Psoas muscle (tissue), 8 donors: ENCODE results near the gene FAM107B. TPM values are rescaled to one million over a fixed set of nuclear protein-coding genes. Genes with fewer than 3 reads are reported as not detected.

ENCODE experiments used
- ATAC-seq, 4 donors: fragments of 200-7000 bp; cut with Tn5 transposase; one replicate each; pipeline ENCODE4 v1.9.1; 2020; ENCODE audit warnings: moderate library complexity in 3 of 4, mild to moderate bottlenecking in 2 of 4
- DNase-seq, 2 donors: peaks; one replicate each; pipeline ENCODE4 v3.0.0-alpha.2; 2020
- H3K27ac ChIP-seq: fragments of 200-600 bp; one replicate; pipeline ENCODE4 v1.8.0; 2022
- H3K27me3 ChIP-seq, 3 donors: fragments of 200-600 bp in 1 of 3; one replicate each; pipeline versions ENCODE4 v1.6.1 to v1.8.0; 2013 to 2022; ENCODE audit warnings: low read length in 2 of 3, mild to moderate bottlenecking in 2 of 3, moderate library complexity in 1 of 3; ENCODE audit not compliant: insufficient read depth in 3 of 3
- H3K36me3 ChIP-seq, 2 donors: fragments of 200-600 bp in 1 of 2; one replicate each; pipeline versions ENCODE4 v1.6.1 to v1.8.0; 2013 to 2022; ENCODE audit warnings: low read depth in 1 of 2, mild to moderate bottlenecking in 1 of 2, moderate library complexity in 1 of 2; ENCODE audit not compliant: insufficient read depth in 1 of 2
- H3K4me1 ChIP-seq: fragments of 200-600 bp; one replicate; pipeline ENCODE4 v1.8.0; 2022
- H3K4me3 ChIP-seq: fragments of 200-600 bp; one replicate; pipeline ENCODE4 v1.8.0; 2022; ENCODE audit warnings: mild to moderate bottlenecking
- H3K9me3 ChIP-seq: fragments of 200-600 bp; one replicate; pipeline ENCODE4 v1.8.0; 2022
- CTCF ChIP-seq: fragments of 200-600 bp; IDR thresholded peaks from one replicate; pipeline ENCODE4 v1.8.0; 2022; ENCODE audit warnings: antibody characterized with exemption
- WGBS, 3 donors: extraction: QIAGEN DNeasy Blood & Tissue Kit; methylation state at CpG; one replicate each; pipeline versions ENCODE4 v1.1.6 to v1.1.7; 2013; 5-methylcytosine and 5-hydroxymethylcytosine counted together
- intact Hi-C, 2 donors: fragments of 100-400 bp; cut with DNase I; formaldehyde crosslinking; loops; one replicate each; pipeline versions ENCODE4 v1.11.0 to v1.14.2; 2022
- polyA plus RNA-seq, 3 donors: library from polyadenylated mRNA; stranded (reverse); fragments of 200-250 nt; gene quantifications; one replicate each; pipeline ENCODE4 v1.2.3, GENCODE V29; 2013
- total RNA-seq, 4 donors: library from RNA; stranded (reverse); fragmentation: NEBNext Ultra II Directional in 2 of 4; extraction: Animal tissue kit (Norgen Biotek cat#: 25700) in 2 of 4; gene quantifications; one replicate each; pipeline versions ENCODE4 v1.2.1 to v1.2.4, GENCODE V29; 2021 to 2023
- donor health status: healthy with polysubstance abuse.
- donor health status: DM: no; HTN: no; CAD: no; lungs with moderate emphysema.
- donor health status: Bipolar disorder and iron deficiency.
- donor health status: healthy.
- donor health status: DM: yes; HTN: yes; CAD: no.
- donor health status: DM: no; HTN: no; CAD: no.
- donor health status: DM: no; HTN: no; CAD: no.
- donor health status: DM: yes; HTN: yes; CAD: no.

FAM107B gene
- total and polyA plus RNA-seq, 7 donors, result 1.0 to 3.1 (median 1.8) TPM

- no peak for TF ChIP-seq CTCF
- Histone ChIP-seq H3K9me3 (no peaks in the 10 kb centered on the region), H3K36me3 (no peaks in the 10 kb centered on the region), H3K27ac (no peak overlapping the region), H3K27me3 (peaks cover 0 to 6% (median 2%) of the 10 kb centered on the region in 3 donors), H3K4me1 (no peaks in the 10 kb centered on the region), H3K4me3 (no peak overlapping the region)
- DNase-seq (no peak), ATAC-seq (no peak)
- WGBS, 3 donors, result 63 to 74% (median 74%) methylated on average over 1 of the region's 1 CpG
- intact Hi-C loops, result no loop called here
These were observed 285.0 kb downstream of the FAM107B start for GRCh38 chr10:14489522-14490177.

GRCh38 chr10:14487488-14487883, 287.2 kb downstream of the FAM107B start:
- H3K27me3 ChIP-seq, result peaks cover 0 to 6% (median 2%) of the 10 kb centered on the region in 3 donors
- TF ChIP-seq CTCF, result no peak
- H3K4me3 ChIP-seq, result no peak overlapping the region
- no peaks in the 10 kb centered on the region for H3K9me3 ChIP-seq
- H3K36me3 ChIP-seq, result no peaks in the 10 kb centered on the region
- DNase-seq (no peak), ATAC-seq (no peak)
- intact Hi-C loops, result no loop called here
- no peaks in the 10 kb centered on the region for H3K4me1 ChIP-seq
- H3K27ac ChIP-seq, result no peak overlapping the region
- WGBS, 3 donors, result 24 to 32% (median 32%) methylated on average over 6 of the region's 6 CpGs

- Histone ChIP-seq H3K9me3 (no peaks in the 10 kb centered on the region), H3K27me3 (peaks cover 0 to 6% (median 2%) of the 10 kb centered on the region in 3 donors), H3K27ac (no peak overlapping the region), H3K36me3 (no peaks in the 10 kb centered on the region), H3K4me3 (no peak overlapping the region), H3K4me1 (no peaks in the 10 kb centered on the region)
- DNase-seq (no peak), ATAC-seq (no peak)
- TF ChIP-seq CTCF, result no peak
- intact Hi-C loops, result no loop called here
- WGBS, 3 donors, result 51 to 66% (median 56%) methylated on average over 13 of the region's 13 CpGs
These were observed 287.8 kb downstream of the FAM107B start for GRCh38 chr10:14486777-14487487.

- WGBS, 3 donors, result 81 to 82% (median 82%) methylated on average over 5 of the region's 5 CpGs
- Histone ChIP-seq H3K27ac (no peak overlapping the region), H3K9me3 (no peaks in the 10 kb centered on the region), H3K4me1 (no peaks in the 10 kb centered on the region), H3K36me3 (no peaks in the 10 kb centered on the region), H3K27me3 (peaks cover 0 to 6% (median 2%) of the 10 kb centered on the region in 3 donors), H3K4me3 (no peak overlapping the region)
- intact Hi-C loops, result no loop called here
- no peak for DNase-seq
- ATAC-seq, result no peak
- TF ChIP-seq CTCF, result no peak
These were observed 288.7 kb downstream of the FAM107B start for GRCh38 chr10:14485986-14486385.
